ENCODE measurements around the gene USP9X.

USP9X gene

DNA sequence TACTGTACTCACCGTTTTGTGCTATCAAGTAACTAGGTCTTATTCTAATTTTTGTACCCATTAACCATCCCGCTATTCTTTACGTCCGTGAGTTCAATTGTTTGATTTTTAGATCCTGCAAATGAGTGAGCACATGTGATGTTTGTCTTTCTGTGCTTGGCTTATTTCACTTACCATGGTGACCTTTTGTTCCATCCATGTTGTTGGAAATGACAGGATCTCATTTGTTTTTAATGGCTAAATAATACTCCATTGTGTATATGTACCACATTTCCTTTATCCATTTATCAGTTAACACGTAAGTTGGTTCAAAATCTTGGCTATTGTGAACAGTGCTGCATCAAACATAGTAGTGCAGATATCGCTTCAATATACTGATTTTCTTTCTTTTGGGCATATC lies 48.3 kb downstream of the USP9X start:
- TF ChIP-seq, protein P1, sequence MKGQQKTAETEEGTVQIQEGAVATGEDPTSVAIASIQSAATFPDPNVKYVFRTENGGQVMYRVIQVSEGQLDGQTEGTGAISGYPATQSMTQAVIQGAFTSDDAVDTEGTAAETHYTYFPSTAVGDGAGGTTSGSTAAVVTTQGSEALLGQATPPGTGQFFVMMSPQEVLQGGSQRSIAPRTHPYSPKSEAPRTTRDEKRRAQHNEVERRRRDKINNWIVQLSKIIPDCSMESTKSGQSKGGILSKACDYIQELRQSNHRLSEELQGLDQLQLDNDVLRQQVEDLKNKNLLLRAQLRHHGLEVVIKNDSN (IDR thresholded peaks at IDR 0.05) = no peak
- TF ChIP-seq FOXM1 (IDR thresholded peaks at IDR 0.05; ENCODE audit: borderline replicate concordance, low read depth) (no peak), ZBTB7A (IDR thresholded peaks at IDR 0.05; ENCODE audit: low read depth) (no peak), MAX (IDR thresholded peaks at IDR 0.05) (no peak), CEBPB (IDR thresholded peaks at IDR 0.05) (no peak)

DNA sequence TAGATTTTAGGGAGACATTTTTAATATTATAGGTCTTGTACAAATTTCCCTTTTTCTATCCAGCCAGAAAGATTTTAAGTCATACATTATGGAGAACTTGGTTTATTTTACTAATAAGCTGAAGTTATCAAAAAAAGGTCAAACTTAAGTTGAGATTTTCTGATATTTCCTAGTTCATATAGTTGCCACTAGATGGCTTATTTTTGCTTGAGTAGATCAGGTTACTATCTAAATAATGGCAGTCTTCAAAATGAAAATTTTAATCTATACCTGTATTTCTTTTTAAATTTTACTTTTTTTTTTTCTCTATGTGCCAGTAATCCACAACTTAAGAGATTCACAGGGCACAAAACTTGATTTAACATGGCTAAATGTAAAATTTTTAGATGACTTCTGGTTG lies 52.3 kb downstream of the USP9X start:
- TF ChIP-seq YY1 (IDR thresholded peaks at IDR 0.05; ENCODE audit: low read depth) (no peak), NFIC (IDR thresholded peaks at IDR 0.05) (no peak), MAX (IDR thresholded peaks at IDR 0.05) (no peak), CREB1 (IDR thresholded peaks at IDR 0.05; ENCODE audit: low read depth) (no peak), EGR1 (IDR thresholded peaks at IDR 0.05) (no peak), FOXM1 (IDR thresholded peaks at IDR 0.05; ENCODE audit: borderline replicate concordance, low read depth) (no peak), TCF12 (IDR thresholded peaks at IDR 0.05; ENCODE audit: low read depth) (no peak), EP300 (IDR thresholded peaks at IDR 0.05; ENCODE audit: borderline replicate concordance) (no peak)

GRCh38 chrX:41142130-41142910 lies 57.1 kb downstream of the USP9X start:
- TF ChIP-seq MAX (IDR thresholded peaks at IDR 0.05) (no peak), TEAD4 (IDR thresholded peaks at IDR 0.05) (no peak), EGR1 (IDR thresholded peaks at IDR 0.05) (no peak), ZBTB7A (IDR thresholded peaks at IDR 0.05; ENCODE audit: low read depth) (no peak), TAF1 (IDR thresholded peaks at IDR 0.05; ENCODE audit: low read depth) (no peak), TCF12 (IDR thresholded peaks at IDR 0.05; ENCODE audit: low read depth) (no peak), YY1 (IDR thresholded peaks at IDR 0.05; ENCODE audit: low read depth) (no peak), REST (IDR thresholded peaks at IDR 0.05; ENCODE audit: low read depth) (no peak), RAD21 (IDR thresholded peaks at IDR 0.05; ENCODE audit: low read depth) (no peak)
- TF ChIP-seq, protein P1 (IDR thresholded peaks at IDR 0.05) = no peak

- TF ChIP-seq FOXM1 (IDR thresholded peaks at IDR 0.05; ENCODE audit: borderline replicate concordance, low read depth) = no peak
- no peak for TF ChIP-seq EP300 (IDR thresholded peaks at IDR 0.05; ENCODE audit: borderline replicate concordance)
- no peak for TF ChIP-seq NFIC (IDR thresholded peaks at IDR 0.05)
- no peak for TF ChIP-seq CEBPB (IDR thresholded peaks at IDR 0.05)
- no peak for TF ChIP-seq TAF1 (IDR thresholded peaks at IDR 0.05; ENCODE audit: low read depth)
Measured at GRCh38 chrX:41144873-41145272, 59.6 kb downstream of the USP9X start.

DNA sequence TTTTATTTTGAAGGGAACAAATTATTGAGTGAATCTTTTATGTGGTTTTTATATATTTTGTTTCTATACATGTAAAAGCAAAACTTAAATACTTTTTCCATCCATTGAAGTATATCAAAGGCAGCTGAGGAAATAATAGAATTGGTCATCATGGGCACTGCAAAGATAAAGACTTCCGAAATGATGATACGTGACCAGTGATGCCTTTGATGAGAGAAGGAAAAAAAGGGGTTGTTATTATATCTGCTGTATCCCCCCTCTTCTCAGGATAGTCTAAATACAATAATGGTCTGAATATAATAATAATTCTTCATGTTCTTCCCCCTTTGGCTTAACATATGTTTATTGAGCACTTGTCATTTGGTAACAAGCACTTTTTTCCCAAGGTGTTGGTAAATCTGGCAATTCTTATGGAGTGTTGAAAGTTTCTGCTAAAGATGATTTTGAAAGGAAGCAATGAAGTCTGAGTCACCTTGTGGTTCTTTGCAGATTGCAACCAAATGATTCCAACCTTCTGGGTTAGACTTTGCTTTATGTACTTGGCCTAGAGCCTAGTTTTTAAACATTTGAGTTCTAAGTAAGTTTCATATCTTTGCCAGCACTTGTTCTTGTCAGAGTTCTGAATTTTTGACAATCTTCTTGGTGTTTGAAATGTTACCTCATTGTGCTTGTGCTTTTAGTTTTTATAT lies 60.8 kb downstream of the USP9X start:
- no peak for TF ChIP-seq MAX (IDR thresholded peaks at IDR 0.05)
- TF ChIP-seq REST (IDR thresholded peaks at IDR 0.05; ENCODE audit: low read depth) = no peak
- TF ChIP-seq CEBPB (IDR thresholded peaks at IDR 0.05) = no peak
- TF ChIP-seq RAD21 (IDR thresholded peaks at IDR 0.05; ENCODE audit: low read depth) = no peak
- no peak for TF ChIP-seq TCF12 (IDR thresholded peaks at IDR 0.05; ENCODE audit: low read depth)
- TF ChIP-seq ZBTB7A (IDR thresholded peaks at IDR 0.05; ENCODE audit: low read depth) = no peak
- no peak for TF ChIP-seq FOXM1 (IDR thresholded peaks at IDR 0.05; ENCODE audit: borderline replicate concordance, low read depth)
- TF ChIP-seq YY1 (IDR thresholded peaks at IDR 0.05; ENCODE audit: low read depth) = no peak
- TF ChIP-seq TEAD4 (IDR thresholded peaks at IDR 0.05) = no peak
- no peak for TF ChIP-seq EGR1 (IDR thresholded peaks at IDR 0.05)
- TF ChIP-seq, protein P1 (IDR thresholded peaks at IDR 0.05) = no peak
- TF ChIP-seq TAF1 (IDR thresholded peaks at IDR 0.05; ENCODE audit: low read depth) = no peak
- no peak for TF ChIP-seq CREB1 (IDR thresholded peaks at IDR 0.05; ENCODE audit: low read depth)

Measured in Ishikawa (cell line).